GM19438 (cell line): Measurements from ENCODE around the gene NAT8.
"Not testable (repeated sequence)": the region's sequence is repeated elsewhere in the genome, so short reads cannot be mapped to it uniquely, and the experiment has no call there.

Experiments
- ATAC-seq: cut with Tn5 transposase; IDR thresholded peaks from one replicate; pipeline ENCODE4 v1.9.1; 2021; ENCODE audit warnings: low read depth; ENCODE audit not compliant: unreplicated experiment

NAT8 gene

DNA sequence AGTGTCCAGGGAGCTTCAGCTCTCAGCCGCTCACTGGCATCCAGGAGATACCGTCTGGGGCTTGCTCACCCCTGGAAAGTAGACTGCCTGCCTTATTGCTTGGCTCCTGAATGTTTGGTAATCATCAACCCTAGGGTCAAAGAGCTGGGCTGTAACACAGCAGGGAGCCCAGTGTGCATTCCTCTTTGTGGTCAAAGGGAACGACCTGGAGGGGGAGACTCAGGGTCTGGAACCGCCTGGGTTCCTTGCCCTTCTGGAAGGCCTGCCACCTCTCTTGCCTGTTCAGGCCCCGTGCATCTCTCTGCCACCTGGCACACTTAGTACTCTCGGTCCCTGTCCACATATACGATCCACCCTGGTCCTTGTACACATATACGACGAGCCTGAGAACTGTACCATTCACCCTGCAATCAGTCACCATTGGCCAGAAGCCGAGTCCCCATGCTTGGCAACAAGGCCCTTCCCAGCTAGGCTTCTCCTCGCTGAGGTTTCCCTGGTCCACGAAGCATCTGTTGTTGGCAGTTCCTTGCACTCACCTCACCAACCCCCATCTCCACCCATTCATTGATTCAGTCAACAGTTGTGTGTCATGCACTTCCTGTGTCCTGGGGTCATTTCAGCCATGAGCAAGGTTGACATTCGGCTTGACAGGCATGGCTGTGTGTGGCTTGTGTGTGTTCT, at the start of gene NAT8:
TSS of gene NAT8 (minus strand) at position 85 of the 681 bp plus-strand sequence. CDS start 794 bp downstream, outside the sequence.
- no peak for ATAC-seq

DNA sequence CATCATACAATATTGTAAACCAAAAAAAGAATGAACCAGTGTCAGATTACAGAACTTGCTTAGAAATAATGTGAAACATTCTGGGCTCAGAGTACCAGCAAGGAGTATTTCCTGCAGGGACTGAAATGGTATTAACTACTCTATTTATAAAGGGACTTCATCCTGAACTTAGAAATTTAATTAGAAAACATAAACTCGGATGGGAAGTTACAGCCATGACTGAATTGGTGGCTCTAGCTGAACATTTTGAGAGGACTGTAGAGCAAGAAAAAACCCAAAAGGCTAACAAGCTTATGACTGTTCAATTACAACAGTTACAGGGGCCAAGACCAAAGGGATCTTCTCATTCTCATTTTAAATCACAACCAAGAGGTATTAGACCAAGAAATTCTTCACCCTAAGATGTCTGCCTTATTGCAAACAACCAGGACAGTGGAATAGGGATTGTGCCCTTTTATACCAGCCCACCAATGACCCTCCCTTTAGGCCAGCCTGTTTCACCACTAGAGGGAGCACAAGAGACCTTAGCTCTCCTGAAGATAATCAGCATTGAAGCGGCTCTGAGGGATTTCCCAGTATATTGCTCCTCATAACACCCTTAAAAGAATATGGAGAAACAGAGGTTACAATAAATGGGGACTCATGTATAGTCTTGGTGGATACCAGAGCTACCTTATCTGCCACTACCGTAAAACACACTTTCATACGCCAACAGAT, 48.3 kb upstream of the NAT8 start:
- ATAC-seq, result not testable (repeated sequence)

GRCh38 chr2:73688494-73688893, 46.3 kb upstream of the NAT8 start:
- not testable (repeated sequence) for ATAC-seq

GRCh38 chr2:73685764-73686438, 43.7 kb upstream of the NAT8 start:
- no peak for ATAC-seq

DNA sequence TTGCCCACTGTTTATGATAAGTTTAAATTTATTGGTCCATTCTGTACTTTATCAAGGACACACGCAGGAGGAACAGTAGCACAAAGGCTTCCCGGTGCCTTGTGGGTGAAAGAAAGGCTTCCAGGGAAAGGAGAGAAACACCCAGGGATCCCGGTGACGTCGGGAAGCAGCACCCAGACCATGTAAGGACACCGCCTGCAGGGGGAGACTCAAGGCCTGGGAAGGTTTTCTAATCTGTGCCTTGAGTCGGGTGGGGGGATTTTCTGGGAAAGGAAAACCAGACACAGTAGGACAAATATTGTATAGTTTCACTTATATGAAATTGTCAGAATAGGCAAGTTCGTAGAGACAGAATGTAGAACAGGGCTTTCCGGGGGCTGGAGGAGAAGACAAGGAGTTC, 42.7 kb upstream of the NAT8 start:
- ATAC-seq, result not testable (repeated sequence)

DNA sequence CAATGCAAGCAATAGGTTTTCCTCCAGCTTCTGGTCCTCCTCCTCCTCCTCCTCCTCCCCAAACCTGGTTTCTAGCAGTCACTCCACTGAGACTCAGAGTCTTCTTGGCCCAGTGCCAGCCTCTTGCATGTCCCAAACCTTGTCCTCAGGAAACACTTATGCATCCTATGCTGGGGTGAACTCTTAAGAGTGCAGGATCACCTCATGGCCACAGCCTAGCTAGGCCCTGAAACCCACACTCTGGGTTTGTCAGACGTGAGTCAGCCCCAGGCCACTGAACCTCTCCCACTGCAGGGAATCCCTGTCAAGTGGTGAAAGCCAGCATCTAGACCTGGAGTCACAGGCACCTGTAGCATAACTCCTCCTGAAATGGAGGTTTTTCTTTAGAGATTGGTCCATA, 42.1 kb upstream of the NAT8 start:
- ATAC-seq, result not testable (repeated sequence)

- not testable (repeated sequence) for ATAC-seq
Measured at GRCh38 chr2:73679951-73680571, 37.8 kb upstream of the NAT8 start.

DNA sequence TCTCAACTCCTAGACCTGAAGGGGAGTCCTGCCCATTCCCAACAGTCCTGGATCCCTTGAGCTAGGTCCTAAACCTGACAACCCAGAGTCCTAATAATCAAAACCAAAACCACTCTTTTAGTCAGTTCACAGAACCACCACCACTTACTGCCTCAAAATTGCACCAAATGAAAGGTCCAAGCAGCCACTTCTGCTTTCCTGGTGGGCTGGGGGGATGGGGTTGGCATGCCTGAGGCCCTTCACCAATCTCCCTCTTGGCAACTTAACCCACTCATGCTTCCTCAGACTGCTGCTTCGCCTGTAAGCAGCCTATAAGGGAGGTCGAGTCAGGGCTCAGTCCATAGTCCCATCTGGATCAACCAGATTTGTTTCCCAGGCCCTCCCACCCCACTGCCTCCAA, 37.0 kb upstream of the NAT8 start:
- not testable (repeated sequence) for ATAC-seq

DNA sequence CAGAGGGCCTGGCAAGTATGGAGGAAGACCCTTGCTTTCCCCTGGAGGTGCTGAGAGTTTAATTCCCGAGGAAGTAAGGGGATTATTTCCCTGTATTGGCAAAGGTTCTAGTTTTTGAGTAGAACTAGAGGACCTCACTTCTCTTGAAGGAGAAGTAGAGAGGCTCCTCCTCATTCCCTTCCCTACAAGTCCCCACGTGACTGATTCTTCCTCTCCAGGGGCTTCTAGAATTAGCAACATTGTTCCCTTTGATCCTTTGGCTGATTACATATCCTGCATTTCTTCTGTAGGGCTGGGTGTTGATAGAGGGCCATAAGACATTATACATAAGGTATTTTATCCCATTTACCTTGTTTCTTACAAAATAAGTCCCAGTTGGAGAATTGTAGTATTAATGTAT, 35.8 kb upstream of the NAT8 start:
- not testable (repeated sequence) for ATAC-seq

- ATAC-seq, result not testable (repeated sequence)
Measured at GRCh38 chr2:73676211-73676610, 34.0 kb upstream of the NAT8 start.

DNA sequence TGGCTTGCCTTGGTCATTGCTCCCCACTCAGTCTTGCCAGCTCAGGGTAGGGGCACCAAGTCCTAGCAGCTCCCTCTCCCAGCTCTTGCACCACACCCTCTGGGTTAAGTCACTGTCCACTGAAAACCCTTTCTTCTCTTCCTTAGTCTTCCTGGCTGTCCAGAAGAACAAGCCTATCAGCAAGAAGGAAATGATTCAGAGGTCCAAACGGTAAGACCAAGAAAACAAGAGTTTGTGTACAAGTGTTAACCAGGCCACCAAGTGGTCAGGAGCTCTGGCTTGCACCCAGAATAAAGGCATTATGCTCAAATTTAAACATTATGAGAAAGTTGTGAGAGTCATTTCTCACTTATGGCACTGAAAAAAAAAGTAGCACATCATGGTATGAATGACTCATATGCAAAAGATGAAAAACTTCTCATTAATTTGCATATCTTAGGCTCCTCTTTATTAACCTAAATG, 32.5 kb upstream of the NAT8 start:
- not testable (repeated sequence) for ATAC-seq

DNA sequence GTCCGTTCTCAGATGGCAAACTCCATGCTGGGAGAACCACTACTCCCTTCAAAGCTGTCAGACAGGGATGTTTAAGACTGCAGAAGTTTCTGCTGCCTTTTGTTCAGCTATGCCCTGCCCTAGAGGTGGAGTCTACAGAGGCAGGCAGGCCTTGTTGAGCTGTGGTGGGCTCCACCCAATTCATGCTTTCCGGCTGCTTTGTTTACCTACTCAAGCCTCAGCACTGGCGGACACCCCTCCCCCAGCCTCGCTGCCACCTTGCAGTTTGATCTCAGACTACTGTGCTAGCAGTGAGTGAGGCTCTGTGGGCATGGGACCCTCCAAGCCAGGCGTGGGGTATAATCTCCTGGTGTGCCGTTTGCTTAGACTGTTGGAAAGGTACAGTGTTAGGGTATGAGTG, 27.8 kb upstream of the NAT8 start:
- ATAC-seq, result not testable (repeated sequence)

- ATAC-seq, result not testable (repeated sequence)
Measured at GRCh38 chr2:73667239-73667638, 25.0 kb upstream of the NAT8 start.

- no peak for ATAC-seq
Measured at GRCh38 chr2:73654175-73654574, 12.0 kb upstream of the NAT8 start.

- no peak for ATAC-seq
Measured at GRCh38 chr2:73652348-73652747, 10.1 kb upstream of the NAT8 start.

- no peak for ATAC-seq
Measured at GRCh38 chr2:73651591-73652230, 9.5 kb upstream of the NAT8 start.

- ATAC-seq, result not testable (repeated sequence)
Measured at GRCh38 chr2:73647690-73648089, 5.5 kb upstream of the NAT8 start.

DNA sequence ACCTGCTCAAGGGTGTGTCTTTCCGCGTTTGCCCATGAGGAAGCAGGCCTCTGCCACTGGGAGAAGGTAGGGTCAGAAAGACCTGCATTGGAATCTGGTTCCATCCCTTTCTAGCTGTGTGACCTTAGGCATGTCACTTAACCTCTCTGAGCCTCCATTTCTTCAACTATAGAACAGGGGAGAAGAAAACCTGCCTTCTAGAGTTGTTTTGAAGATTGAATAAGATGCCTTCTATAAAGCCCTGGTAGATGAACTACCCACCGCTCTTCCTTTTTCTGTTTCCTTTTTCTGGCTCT, 507 bp downstream of the NAT8 start:
- no peak for ATAC-seq

- no peak for ATAC-seq
Measured at GRCh38 chr2:73640946-73641766, 1.1 kb downstream of the NAT8 start.

DNA sequence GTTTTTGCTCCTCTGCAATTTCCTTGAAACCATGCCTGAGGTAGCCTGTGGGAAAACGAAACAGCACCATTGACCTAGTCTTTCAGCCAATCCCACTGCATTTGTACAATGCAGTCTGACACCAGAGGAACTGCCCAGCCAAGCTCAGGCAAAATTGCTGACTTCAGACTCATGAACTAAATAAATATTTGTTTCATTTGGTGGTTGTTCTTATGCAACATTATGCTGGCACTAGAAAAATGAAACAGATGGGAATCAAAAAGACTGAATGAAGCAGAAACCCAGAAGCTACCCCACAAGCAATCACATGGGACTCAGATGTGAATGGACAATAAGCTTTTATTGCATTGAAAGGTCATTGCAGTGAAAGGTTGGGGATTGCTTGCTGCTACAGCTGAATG, 1.7 kb downstream of the NAT8 start:
- ATAC-seq, result no peak
